SU-DHL-6 (cell line): ENCODE measurements around the gene KDELR1.

Experiments
- H2AFZ ChIP-seq: fragments of 200-600 bp; sonication (generic); 2 replicates; pipeline ENCODE4 v1.6.1; 2014; ENCODE audit warnings: low read depth, mild to moderate bottlenecking, moderate library complexity, mixed read lengths, antibody characterized with exemption, low read length; ENCODE audit not compliant: severe bottlenecking
- H3F3A ChIP-seq: fragments of 200-600 bp; shearing (Covaris generic); 2 replicates; pipeline ENCODE4 v1.6.0; 2016; ENCODE audit warnings: antibody characterized with exemption, mild to moderate bottlenecking; ENCODE audit not compliant: insufficient read depth
- H3K27ac ChIP-seq: fragments of 200-600 bp; sonication (generic); 2 replicates; pipeline ENCODE4 v1.5.1; 2016; ENCODE audit warnings: low read depth, mild to moderate bottlenecking, low read length, moderate library complexity, mixed read lengths
- H3K27me3 ChIP-seq: fragments of 200-600 bp; sonication (generic), shearing (Covaris generic); 2 replicates; pipeline ENCODE4 v1.6.0; 2014; ENCODE audit warnings: mild to moderate bottlenecking, low read length
- H3K36me3 ChIP-seq: fragments of 200-600 bp; sonication (generic); 2 replicates; pipeline ENCODE4 v1.6.1; 2014; ENCODE audit warnings: mild to moderate bottlenecking, low read length, mixed read lengths
- H3K4me2 ChIP-seq: fragments of 300-600, 200-600 bp; shearing (Covaris generic), sonication (generic); 2 replicates; pipeline ENCODE4 v1.6.0; 2014; ENCODE audit warnings: low read length, low read depth, mild to moderate bottlenecking; ENCODE audit not compliant: poor library complexity, severe bottlenecking
- H3K4me3 ChIP-seq: fragments of 200-600 bp; sonication (generic); 2 replicates; pipeline ENCODE4 v1.5.1; 2014; ENCODE audit warnings: antibody characterized with exemption, low read length, mild to moderate bottlenecking, mixed read lengths; ENCODE audit not compliant: insufficient read depth, poor library complexity, severe bottlenecking
- H3K79me2 ChIP-seq: fragments of 200-600 bp; sonication (generic); 2 replicates; pipeline ENCODE4 v1.6.1; 2014; ENCODE audit warnings: mild to moderate bottlenecking, low read length, moderate library complexity; ENCODE audit not compliant: insufficient read depth
- H3K9ac ChIP-seq: fragments of 200-600 bp; sonication (generic); 2 replicates; pipeline ENCODE4 v1.7.0; 2014; ENCODE audit warnings: mild to moderate bottlenecking, low read length
- H3K9me2 ChIP-seq: fragments of 200-600 bp; sonication (generic); replicated peaks from 2 replicates; pipeline ENCODE4 v1.6.1; 2014; ENCODE audit warnings: low read length; ENCODE audit not compliant: insufficient read depth
- H3K9me3 ChIP-seq: fragments of 200-600 bp; sonication (generic); 2 replicates; pipeline ENCODE4 v1.6.1; 2014; ENCODE audit warnings: low read length, mixed read lengths; ENCODE audit not compliant: insufficient read depth
- H4K20me1 ChIP-seq: fragments of 200-600 bp; sonication (generic); 2 replicates; pipeline ENCODE4 v1.6.1; 2014; ENCODE audit warnings: low read depth, mild to moderate bottlenecking, antibody characterized with exemption, low read length, moderate library complexity, mixed read lengths
- EZH2phosphoT487 ChIP-seq: fragments of 200-600 bp; sonication (generic), shearing (Covaris generic); conservative IDR thresholded peaks from 2 replicates; pipeline ENCODE4 v1.6.1; 2018; ENCODE audit warnings: mild to moderate bottlenecking, antibody characterized with exemption, low read length, moderate library complexity, mixed read lengths
- TF ChIP-seq, protein P1 (sequence below): fragments of 200-600 bp; sonication (generic); IDR thresholded peaks from one replicate; pipeline ENCODE4 v1.5.1; 2017; ENCODE audit warnings: antibody characterized with exemption, mild to moderate bottlenecking, low read length, moderate library complexity; ENCODE audit not compliant: insufficient read depth, poor library complexity, severe bottlenecking

The KDELR1 gene

DNA sequence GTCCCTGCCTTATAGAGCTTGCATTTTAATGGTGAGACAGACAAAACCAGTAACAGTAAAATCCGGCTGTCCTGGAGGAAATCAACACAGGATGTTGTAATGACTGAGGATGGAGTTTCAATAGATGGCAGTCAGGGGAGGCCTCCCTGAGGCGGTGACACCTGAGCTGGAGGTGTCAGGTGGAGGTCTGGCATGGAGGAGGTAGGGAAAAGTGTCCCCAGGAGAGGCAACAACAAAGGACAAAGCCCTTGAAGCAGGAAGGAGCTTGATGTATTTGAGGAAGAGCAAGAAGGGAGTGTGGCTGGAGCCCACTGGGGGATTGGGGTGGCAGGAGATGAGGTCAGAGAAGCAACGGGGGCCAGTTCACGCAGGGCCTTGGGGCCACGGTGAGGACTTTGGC, 9.9 kb upstream of the KDELR1 start:
- Histone ChIP-seq H2AFZ (no peak overlapping the region), H3K9me2 (no peaks in the 10 kb centered on the region), H3K9ac (no peak overlapping the region), H3K27me3 (no peaks in the 10 kb centered on the region), H3K4me3 (no peak overlapping the region), H3K36me3 (no peaks in the 10 kb centered on the region), H3F3A (no peaks in the 10 kb centered on the region; the same call in 1 of the 2 replicates), H3K4me2 (no peak overlapping the region), H3K27ac (no peak overlapping the region), H3K79me2 (no peaks in the 10 kb centered on the region), H3K9me3 (no peaks in the 10 kb centered on the region), H4K20me1 (no peaks in the 10 kb centered on the region)
- no peak for TF ChIP-seq EZH2phosphoT487
- TF ChIP-seq, protein P1, sequence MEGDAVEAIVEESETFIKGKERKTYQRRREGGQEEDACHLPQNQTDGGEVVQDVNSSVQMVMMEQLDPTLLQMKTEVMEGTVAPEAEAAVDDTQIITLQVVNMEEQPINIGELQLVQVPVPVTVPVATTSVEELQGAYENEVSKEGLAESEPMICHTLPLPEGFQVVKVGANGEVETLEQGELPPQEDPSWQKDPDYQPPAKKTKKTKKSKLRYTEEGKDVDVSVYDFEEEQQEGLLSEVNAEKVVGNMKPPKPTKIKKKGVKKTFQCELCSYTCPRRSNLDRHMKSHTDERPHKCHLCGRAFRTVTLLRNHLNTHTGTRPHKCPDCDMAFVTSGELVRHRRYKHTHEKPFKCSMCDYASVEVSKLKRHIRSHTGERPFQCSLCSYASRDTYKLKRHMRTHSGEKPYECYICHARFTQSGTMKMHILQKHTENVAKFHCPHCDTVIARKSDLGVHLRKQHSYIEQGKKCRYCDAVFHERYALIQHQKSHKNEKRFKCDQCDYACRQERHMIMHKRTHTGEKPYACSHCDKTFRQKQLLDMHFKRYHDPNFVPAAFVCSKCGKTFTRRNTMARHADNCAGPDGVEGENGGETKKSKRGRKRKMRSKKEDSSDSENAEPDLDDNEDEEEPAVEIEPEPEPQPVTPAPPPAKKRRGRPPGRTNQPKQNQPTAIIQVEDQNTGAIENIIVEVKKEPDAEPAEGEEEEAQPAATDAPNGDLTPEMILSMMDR, result no peak

DNA sequence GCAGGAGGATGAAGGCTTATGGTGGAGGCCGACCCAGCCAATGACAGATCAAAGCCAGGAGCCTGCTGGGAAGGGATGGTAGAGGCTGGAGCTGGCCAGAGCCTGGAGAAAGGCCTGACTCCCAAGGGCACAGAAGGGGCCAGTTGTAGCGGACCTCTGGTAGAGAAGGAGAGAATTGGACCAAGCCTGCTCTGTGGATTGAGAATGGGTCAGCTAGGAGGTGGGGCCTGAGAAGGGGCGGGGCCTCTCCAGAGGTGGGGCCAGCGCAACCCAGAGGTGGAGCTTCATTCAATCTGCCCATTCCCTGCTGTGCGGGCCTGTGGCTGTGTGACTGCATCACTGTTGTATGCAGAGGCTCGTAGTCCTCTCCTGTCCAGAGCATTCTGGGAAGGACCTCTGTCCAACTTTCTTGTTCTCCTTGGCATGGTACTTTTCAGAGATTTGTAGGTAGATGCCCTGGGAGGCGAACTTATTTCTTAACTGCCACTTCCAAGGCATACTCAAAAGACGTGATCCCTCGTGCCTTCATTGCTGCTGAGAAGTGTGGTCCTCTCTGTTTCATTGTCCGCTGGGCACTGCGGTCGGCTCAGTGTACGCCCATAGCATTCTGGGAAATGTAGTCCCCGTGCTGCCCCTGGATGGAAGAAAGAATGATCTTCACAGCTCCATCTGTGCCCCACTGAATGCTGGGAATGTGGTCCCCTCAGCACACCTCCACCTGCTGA, 8.8 kb upstream of the KDELR1 start:
- Histone ChIP-seq H3F3A (no peaks in the 10 kb centered on the region; the same call in 1 of the 2 replicates), H3K27me3 (no peaks in the 10 kb centered on the region), H3K9ac (no peak overlapping the region), H3K4me2 (peak overlapping the region; percentile 14), H3K4me3 (no peak overlapping the region), H4K20me1 (no peaks in the 10 kb centered on the region), H3K9me2 (no peaks in the 10 kb centered on the region), H3K9me3 (no peaks in the 10 kb centered on the region), H3K36me3 (no peaks in the 10 kb centered on the region), H3K27ac (no peak overlapping the region), H3K79me2 (no peaks in the 10 kb centered on the region), H2AFZ (no peak overlapping the region)
- TF ChIP-seq, protein P1, result no peak
- no peak for TF ChIP-seq EZH2phosphoT487

DNA sequence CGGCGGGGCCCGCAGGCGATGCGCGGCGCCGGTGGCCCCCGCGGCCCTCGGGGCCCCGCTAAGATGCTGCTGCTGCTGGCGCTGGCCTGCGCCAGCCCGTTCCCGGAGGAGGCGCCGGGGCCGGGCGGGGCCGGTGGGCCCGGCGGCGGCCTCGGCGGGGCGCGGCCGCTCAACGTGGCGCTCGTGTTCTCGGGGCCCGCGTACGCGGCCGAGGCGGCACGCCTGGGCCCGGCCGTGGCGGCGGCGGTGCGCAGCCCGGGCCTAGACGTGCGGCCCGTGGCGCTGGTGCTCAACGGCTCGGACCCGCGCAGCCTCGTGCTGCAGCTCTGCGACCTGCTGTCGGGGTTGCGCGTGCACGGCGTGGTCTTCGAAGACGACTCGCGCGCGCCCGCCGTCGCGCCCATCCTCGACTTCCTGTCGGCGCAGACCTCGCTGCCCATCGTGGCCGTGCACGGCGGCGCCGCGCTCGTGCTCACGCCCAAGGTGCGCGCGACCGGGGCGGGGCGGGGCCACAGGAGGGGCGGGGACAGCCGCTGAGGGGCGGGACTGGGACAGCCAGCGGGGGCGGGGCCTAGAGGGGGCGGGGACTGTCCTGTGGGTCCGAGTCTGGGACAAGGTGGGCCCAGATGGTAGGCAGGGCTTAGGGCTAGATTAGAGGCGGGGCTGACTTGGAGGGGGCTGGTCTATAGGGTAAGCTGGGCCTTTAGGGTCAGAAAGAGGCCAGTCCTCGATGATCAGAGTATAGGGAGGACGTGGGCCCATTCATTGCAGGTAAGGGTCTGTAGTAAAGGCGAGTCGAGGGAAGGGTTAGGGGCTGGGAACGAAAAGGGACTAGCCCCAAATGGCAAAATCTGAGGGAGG, 7.3 kb upstream of the KDELR1 start:
- no peak overlapping the region for H2AFZ ChIP-seq
- H3K9me2 ChIP-seq, result no peaks in the 10 kb centered on the region
- no peaks in the 10 kb centered on the region for H3K27me3 ChIP-seq
- no peaks in the 10 kb centered on the region for H3K36me3 ChIP-seq
- H3K9ac ChIP-seq, result peak overlapping the region; percentile 27; the same call in 1 of the 2 replicates
- no peak for TF ChIP-seq EZH2phosphoT487
- TF ChIP-seq, protein P1, result no peak
- peak overlapping the region; percentile 29 for H3K4me2 ChIP-seq
- H3K27ac ChIP-seq, result no peak overlapping the region
- no peaks in the 10 kb centered on the region for H3K79me2 ChIP-seq
- H3F3A ChIP-seq, result no peaks in the 10 kb centered on the region; the same call in 1 of the 2 replicates
- no peak overlapping the region for H3K4me3 ChIP-seq
- no peaks in the 10 kb centered on the region for H3K9me3 ChIP-seq
- no peaks in the 10 kb centered on the region for H4K20me1 ChIP-seq
